ENCODE results near the gene LGI4. TPM values are rescaled to one million over a fixed set of nuclear protein-coding genes. Genes with fewer than 3 reads are reported as not detected.

Gene LGI4
- total and polyA plus RNA-seq, 2 donors from 2014 or later = 5.1 to 7.5 TPM

DNA sequence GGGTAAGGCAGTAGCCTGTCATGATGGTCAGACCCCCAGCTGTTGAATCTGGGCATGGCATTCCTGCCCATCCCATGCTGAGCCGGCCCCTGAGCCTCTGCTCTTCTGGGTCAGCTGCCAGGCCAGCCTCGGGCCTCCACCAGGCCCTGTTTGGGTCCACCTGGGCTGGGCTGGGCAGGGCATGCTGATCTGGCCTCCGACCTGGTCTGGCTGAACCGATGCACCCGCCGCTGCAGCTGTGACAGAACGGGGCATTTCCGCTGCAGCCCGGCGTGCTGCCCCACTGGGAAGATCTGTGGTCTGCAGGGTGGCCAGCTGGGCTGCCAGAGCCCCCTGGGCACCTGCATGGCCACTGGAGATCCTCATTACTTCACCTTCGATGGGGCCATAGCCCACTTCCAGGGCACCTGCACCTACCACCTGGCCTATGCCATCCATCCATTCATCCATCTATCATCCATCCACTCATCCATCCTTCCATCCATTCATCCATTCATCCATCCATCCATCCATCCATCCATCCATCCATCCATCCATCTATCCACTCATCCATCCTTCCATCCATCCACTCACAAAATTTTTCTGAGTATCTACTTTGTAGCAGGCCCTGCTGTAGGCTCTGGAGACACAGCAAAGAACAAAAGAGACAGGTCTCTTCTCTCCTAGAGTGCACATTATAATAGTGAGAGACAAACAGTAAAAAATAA is 40.8 kb downstream of the LGI4 start:
- no peak for DNase-seq
- H3K4me1 ChIP-seq (ENCODE audit: control insufficient read depth in 2 of 3, insufficient read depth in 2 of 3, low read depth in 1 of 3, low read length in 3 of 3) = no peaks in the 10 kb centered on the region
- TF ChIP-seq, protein P1, sequence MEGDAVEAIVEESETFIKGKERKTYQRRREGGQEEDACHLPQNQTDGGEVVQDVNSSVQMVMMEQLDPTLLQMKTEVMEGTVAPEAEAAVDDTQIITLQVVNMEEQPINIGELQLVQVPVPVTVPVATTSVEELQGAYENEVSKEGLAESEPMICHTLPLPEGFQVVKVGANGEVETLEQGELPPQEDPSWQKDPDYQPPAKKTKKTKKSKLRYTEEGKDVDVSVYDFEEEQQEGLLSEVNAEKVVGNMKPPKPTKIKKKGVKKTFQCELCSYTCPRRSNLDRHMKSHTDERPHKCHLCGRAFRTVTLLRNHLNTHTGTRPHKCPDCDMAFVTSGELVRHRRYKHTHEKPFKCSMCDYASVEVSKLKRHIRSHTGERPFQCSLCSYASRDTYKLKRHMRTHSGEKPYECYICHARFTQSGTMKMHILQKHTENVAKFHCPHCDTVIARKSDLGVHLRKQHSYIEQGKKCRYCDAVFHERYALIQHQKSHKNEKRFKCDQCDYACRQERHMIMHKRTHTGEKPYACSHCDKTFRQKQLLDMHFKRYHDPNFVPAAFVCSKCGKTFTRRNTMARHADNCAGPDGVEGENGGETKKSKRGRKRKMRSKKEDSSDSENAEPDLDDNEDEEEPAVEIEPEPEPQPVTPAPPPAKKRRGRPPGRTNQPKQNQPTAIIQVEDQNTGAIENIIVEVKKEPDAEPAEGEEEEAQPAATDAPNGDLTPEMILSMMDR (IDR thresholded peaks at IDR 0.05; ENCODE audit: borderline replicate concordance, extremely low read depth, insufficient read depth) = no peak
- no peak overlapping the region for H3K4me3 ChIP-seq (ENCODE audit: low read length in 3 of 3)
- H3K36me3 ChIP-seq (ENCODE audit: control insufficient read depth in 2 of 3, insufficient read depth in 3 of 3, low read length in 3 of 3) = no peaks in the 10 kb centered on the region
- H3K27me3 ChIP-seq (ENCODE audit: control insufficient read depth, insufficient read depth, low read length) = no peaks in the 10 kb centered on the region
- H3K9ac ChIP-seq (ENCODE audit: low read length in 3 of 3) = no peak overlapping the region
- H3K27ac ChIP-seq (ENCODE audit: low read depth in 2 of 2, low read length in 2 of 2) = no peak overlapping the region
- intact Hi-C loops (cut with DNase I) = no loop called here
- H3K9me3 ChIP-seq (ENCODE audit: control insufficient read depth in 2 of 3, insufficient read depth in 1 of 3, low read length in 3 of 3) = no peaks in the 10 kb centered on the region
- FAIRE-seq = no peak

DNA sequence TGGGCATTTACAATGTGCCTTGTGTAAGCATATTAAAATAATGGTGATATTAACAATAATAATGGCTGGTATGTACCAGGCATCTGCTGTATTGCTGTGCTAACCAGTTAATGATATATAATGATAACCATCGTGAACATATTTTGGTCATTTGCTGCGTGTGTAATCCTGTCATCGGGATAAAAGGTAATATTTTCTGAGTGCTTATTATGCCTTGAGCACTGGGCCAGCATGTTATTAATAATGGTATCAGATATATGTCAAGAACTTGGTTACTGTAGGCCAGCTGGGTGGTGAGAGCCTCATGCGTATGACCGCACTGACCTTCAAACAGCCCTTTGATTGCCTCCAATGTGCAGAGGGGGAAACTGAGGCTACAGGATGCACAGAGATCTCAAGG is 41.4 kb downstream of the LGI4 start:
- H3K9me3 ChIP-seq (ENCODE audit: control insufficient read depth in 2 of 3, insufficient read depth in 1 of 3, low read length in 3 of 3) = no peaks in the 10 kb centered on the region
- no peak overlapping the region for H3K27ac ChIP-seq (ENCODE audit: low read depth in 2 of 2, low read length in 2 of 2)
- no peak overlapping the region for H3K4me3 ChIP-seq (ENCODE audit: low read length in 3 of 3)
- H3K27me3 ChIP-seq (ENCODE audit: control insufficient read depth, insufficient read depth, low read length) = no peaks in the 10 kb centered on the region
- H3K4me1 ChIP-seq (ENCODE audit: control insufficient read depth in 2 of 3, insufficient read depth in 2 of 3, low read depth in 1 of 3, low read length in 3 of 3) = no peaks in the 10 kb centered on the region
- no peak for FAIRE-seq
- no peaks in the 10 kb centered on the region for H3K36me3 ChIP-seq (ENCODE audit: control insufficient read depth in 2 of 3, insufficient read depth in 3 of 3, low read length in 3 of 3)
- no peak overlapping the region for H3K9ac ChIP-seq (ENCODE audit: low read length in 3 of 3)
- TF ChIP-seq, protein P1 (IDR thresholded peaks at IDR 0.05; ENCODE audit: borderline replicate concordance, extremely low read depth, insufficient read depth) = no peak
- intact Hi-C loops (cut with DNase I) = no loop called here
- DNase-seq = no peak

DNA sequence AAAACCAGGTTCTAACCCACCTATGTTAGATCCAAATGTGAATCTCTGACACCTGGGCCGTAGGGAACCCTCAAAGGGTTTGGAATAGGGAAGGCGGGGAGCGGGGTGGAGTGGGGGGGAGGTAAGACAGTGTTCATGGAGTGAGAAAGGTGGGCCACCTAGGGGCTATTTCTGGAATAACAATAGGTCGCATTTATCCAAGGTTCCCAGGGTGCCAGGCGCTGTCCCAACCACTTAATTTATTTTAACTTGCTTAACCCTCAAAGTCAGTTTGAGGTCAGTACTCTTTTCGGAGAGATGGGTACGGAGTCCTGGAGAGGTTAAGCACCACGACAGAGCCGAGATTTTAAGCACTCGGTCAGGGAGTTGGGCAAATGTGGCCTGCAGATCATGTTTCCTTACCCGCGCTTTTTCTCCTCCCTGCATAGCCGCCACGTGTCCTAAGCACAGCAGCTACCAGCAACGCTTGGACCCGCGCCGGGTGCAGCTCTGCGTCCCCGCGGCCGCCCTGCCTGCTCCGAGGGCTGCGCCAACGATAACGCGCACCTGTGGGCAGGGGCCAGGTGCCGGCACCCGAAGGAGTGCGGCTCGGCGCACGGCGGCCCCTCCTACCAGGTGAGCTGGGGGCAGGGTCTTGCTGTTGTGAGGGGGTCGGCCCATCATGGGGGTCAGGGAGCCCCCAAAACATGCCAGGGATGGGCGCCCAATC is 44.2 kb downstream of the LGI4 start:
- TF ChIP-seq, protein P1 (IDR thresholded peaks at IDR 0.05; ENCODE audit: borderline replicate concordance, extremely low read depth, insufficient read depth) = peak; percentile 51
- no peak overlapping the region for H3K27ac ChIP-seq (ENCODE audit: low read depth in 2 of 2, low read length in 2 of 2)
- peak overlapping the region in 1 of 3 donors; percentile 14 for H3K9ac ChIP-seq (ENCODE audit: low read length in 3 of 3)
- peak in 4 of 5 donors; percentile 79 to 92 (median 84) for DNase-seq
- no peaks in the 10 kb centered on the region for H3K4me1 ChIP-seq (ENCODE audit: control insufficient read depth in 2 of 3, insufficient read depth in 2 of 3, low read depth in 1 of 3, low read length in 3 of 3)
- FAIRE-seq = no peak
- H3K9me3 ChIP-seq (ENCODE audit: control insufficient read depth in 2 of 3, insufficient read depth in 1 of 3, low read length in 3 of 3) = no peaks in the 10 kb centered on the region
- H3K27me3 ChIP-seq (ENCODE audit: control insufficient read depth, insufficient read depth, low read length) = no peaks in the 10 kb centered on the region
- intact Hi-C loops (cut with DNase I) = no loop called here
- H3K4me3 ChIP-seq (ENCODE audit: low read length in 3 of 3) = peak overlapping the region in 1 of 3 donors; percentile 22
- no peaks in the 10 kb centered on the region for H3K36me3 ChIP-seq (ENCODE audit: control insufficient read depth in 2 of 3, insufficient read depth in 3 of 3, low read length in 3 of 3)

All from kidney (tissue), 14 donors.